Measurements from ENCODE around the gene CFAP251. TPM values are rescaled to one million over a fixed set of nuclear protein-coding genes. Genes with fewer than 3 reads are reported as not detected.

The CFAP251 gene
- total RNA-seq, 2 experiments from 2014 or later, result 0.28 to 0.33 TPM

GRCh38 chr12:122042910-122043309 lies 124.5 kb downstream of the CFAP251 start:
- no peak overlapping the region for H3K4me3 Mint-ChIP-seq
- H3K27ac Mint-ChIP-seq, result no peak overlapping the region

GRCh38 chr12:122043476-122043875 lies 125.1 kb downstream of the CFAP251 start:
- peaks cover 14% of the 10 kb centered on the region for H3K36me3 Mint-ChIP-seq (ENCODE audit: low read depth)
- no peak for DNase-seq
- CTCF ChIA-PET, result no interaction called here

More at GRCh38 chr12:122042910-122043309, 124.5 kb downstream of the CFAP251 start:
- DNase-seq (no peak), ATAC-seq (ENCODE audit: poor library complexity) (no peak)
- Mint-ChIP-seq H3K9me3 (no peaks in the 10 kb centered on the region), H3K4me1 (ENCODE audit: low read depth) (no peaks in the 10 kb centered on the region), H3K27me3 (no peaks in the 10 kb centered on the region), H3K36me3 (ENCODE audit: low read depth) (peaks cover 14% of the 10 kb centered on the region)
- Histone ChIP-seq H3K4me1 (ENCODE audit: insufficient read depth, low read length) (no peaks in the 10 kb centered on the region), H3K27ac (ENCODE audit: low read depth in 1 of 2, low read length in 2 of 2) (no peak overlapping the region), H3K36me3 (ENCODE audit: insufficient read depth, low read length) (peaks cover 3% of the 10 kb centered on the region), H3K4me3 (ENCODE audit: low read length) (no peak overlapping the region), H3K9me3 (ENCODE audit: control insufficient read depth in 1 of 2, insufficient read depth in 1 of 2, low read length in 2 of 2) (no peaks in the 10 kb centered on the region), H3K27me3 (ENCODE audit: control insufficient read depth in 1 of 2, insufficient read depth in 2 of 2, low read length in 2 of 2) (no peaks in the 10 kb centered on the region)
- TF ChIP-seq, protein P1, sequence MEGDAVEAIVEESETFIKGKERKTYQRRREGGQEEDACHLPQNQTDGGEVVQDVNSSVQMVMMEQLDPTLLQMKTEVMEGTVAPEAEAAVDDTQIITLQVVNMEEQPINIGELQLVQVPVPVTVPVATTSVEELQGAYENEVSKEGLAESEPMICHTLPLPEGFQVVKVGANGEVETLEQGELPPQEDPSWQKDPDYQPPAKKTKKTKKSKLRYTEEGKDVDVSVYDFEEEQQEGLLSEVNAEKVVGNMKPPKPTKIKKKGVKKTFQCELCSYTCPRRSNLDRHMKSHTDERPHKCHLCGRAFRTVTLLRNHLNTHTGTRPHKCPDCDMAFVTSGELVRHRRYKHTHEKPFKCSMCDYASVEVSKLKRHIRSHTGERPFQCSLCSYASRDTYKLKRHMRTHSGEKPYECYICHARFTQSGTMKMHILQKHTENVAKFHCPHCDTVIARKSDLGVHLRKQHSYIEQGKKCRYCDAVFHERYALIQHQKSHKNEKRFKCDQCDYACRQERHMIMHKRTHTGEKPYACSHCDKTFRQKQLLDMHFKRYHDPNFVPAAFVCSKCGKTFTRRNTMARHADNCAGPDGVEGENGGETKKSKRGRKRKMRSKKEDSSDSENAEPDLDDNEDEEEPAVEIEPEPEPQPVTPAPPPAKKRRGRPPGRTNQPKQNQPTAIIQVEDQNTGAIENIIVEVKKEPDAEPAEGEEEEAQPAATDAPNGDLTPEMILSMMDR (IDR thresholded peaks at IDR 0.05), result no peak
- ChIA-PET CTCF (no interaction called here), POLR2A (interaction anchor here (0.6 kb wide), 1 partner anchor 131 kb away, joined by 4 read pairs; no protein-coding TSS in a partner anchor)
- intact Hi-C loops (cut with DNase I, micrococcal nuclease), result no loop called here

GRCh38 chr12:122045262-122045661 lies 126.9 kb downstream of the CFAP251 start:
- ATAC-seq (ENCODE audit: poor library complexity), result no peak
- Mint-ChIP-seq H3K36me3 (ENCODE audit: low read depth) (peaks cover 14% of the 10 kb centered on the region), H3K4me3 (no peak overlapping the region), H3K9me3 (no peaks in the 10 kb centered on the region), H3K4me1 (ENCODE audit: low read depth) (no peaks in the 10 kb centered on the region), H3K27ac (no peak overlapping the region), H3K27me3 (no peaks in the 10 kb centered on the region)
- no peaks in the 10 kb centered on the region for H3K36me3 ChIP-seq (ENCODE audit: insufficient read depth, low read length)
- ChIA-PET POLR2A (no interaction called here), CTCF (no interaction called here)
- H3K27me3 ChIP-seq (ENCODE audit: control insufficient read depth in 1 of 2, insufficient read depth in 2 of 2, low read length in 2 of 2), result no peaks in the 10 kb centered on the region
- intact Hi-C loops (cut with DNase I, micrococcal nuclease), result no loop called here
- no peaks in the 10 kb centered on the region for H3K4me1 ChIP-seq (ENCODE audit: insufficient read depth, low read length)
- no peak overlapping the region for H3K27ac ChIP-seq (ENCODE audit: low read depth in 1 of 2, low read length in 2 of 2)
- TF ChIP-seq, protein P1 (IDR thresholded peaks at IDR 0.05), result no peak
- no peak overlapping the region for H3K4me3 ChIP-seq (ENCODE audit: low read length)
- DNase-seq, result no peak
- no peaks in the 10 kb centered on the region for H3K9me3 ChIP-seq (ENCODE audit: control insufficient read depth in 1 of 2, insufficient read depth in 1 of 2, low read length in 2 of 2)

More at GRCh38 chr12:122043476-122043875, 125.1 kb downstream of the CFAP251 start:
- H3K9me3 ChIP-seq (ENCODE audit: control insufficient read depth in 1 of 2, insufficient read depth in 1 of 2, low read length in 2 of 2), result no peaks in the 10 kb centered on the region
- ATAC-seq (ENCODE audit: poor library complexity), result no peak
- TF ChIP-seq, protein P1 (IDR thresholded peaks at IDR 0.05), result no peak
- H3K4me3 Mint-ChIP-seq, result no peak overlapping the region
- peaks cover 3% of the 10 kb centered on the region for H3K36me3 ChIP-seq (ENCODE audit: insufficient read depth, low read length)
- no peaks in the 10 kb centered on the region for H3K27me3 Mint-ChIP-seq
- POLR2A ChIA-PET, result no interaction called here
- intact Hi-C loops (cut with DNase I, micrococcal nuclease), result no loop called here
- H3K4me3 ChIP-seq (ENCODE audit: low read length), result no peak overlapping the region
- H3K4me1 ChIP-seq (ENCODE audit: insufficient read depth, low read length), result no peaks in the 10 kb centered on the region
- H3K4me1 Mint-ChIP-seq (ENCODE audit: low read depth), result no peaks in the 10 kb centered on the region
- no peaks in the 10 kb centered on the region for H3K27me3 ChIP-seq (ENCODE audit: control insufficient read depth in 1 of 2, insufficient read depth in 2 of 2, low read length in 2 of 2)
- H3K27ac ChIP-seq (ENCODE audit: low read depth in 1 of 2, low read length in 2 of 2), result no peak overlapping the region
- H3K9me3 Mint-ChIP-seq, result no peaks in the 10 kb centered on the region
- no peak overlapping the region for H3K27ac Mint-ChIP-seq

Measured in CD4-positive, alpha-beta T cell (primary cell).